GM19240 (cell line): ENCODE results near the gene FAM9B.
"Not testable (repeated sequence)": the region's sequence is repeated elsewhere in the genome, so short reads cannot be mapped to it uniquely, and the experiment has no call there.

Source experiments
- DNase-seq: peaks from one replicate; pipeline ENCODE4 v3.0.0; 2011; ENCODE audit warnings: low spot score; ENCODE audit not compliant: insufficient read length

FAM9B gene

GRCh38 chrX:9033989-9034388, at the start of gene FAM9B:
Gene FAM9B, minus strand, starts transcription at chrX:9034127. Its CDS starts 1,141 bp downstream, at chrX:9032986.
- DNase-seq = no peak

DNA sequence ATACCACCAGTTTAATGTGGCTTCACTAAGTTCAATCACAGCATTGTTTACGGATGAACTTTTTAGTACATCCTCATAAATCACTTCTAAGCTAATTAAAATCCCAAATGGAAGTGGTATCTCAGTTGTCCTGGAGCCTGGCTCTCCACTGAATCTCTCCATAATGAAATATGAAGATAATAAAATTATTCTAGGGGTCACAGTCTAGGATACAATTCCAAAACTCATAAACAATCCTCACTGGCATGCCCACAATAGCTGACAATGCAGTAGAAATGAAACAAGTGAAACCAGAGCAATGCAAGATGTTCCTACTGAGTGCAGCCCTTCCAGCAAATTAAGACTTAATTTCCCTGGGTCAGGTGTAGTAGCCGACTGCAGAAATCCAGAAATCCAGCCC, 47.3 kb upstream of the FAM9B start:
- no peak for DNase-seq

GRCh38 chrX:9074326-9074725, 40.4 kb upstream of the FAM9B start:
- no peak for DNase-seq

GRCh38 chrX:9072281-9072680, 38.4 kb upstream of the FAM9B start:
- no peak for DNase-seq

GRCh38 chrX:9071031-9071650, 37.2 kb upstream of the FAM9B start:
- no peak for DNase-seq

DNA sequence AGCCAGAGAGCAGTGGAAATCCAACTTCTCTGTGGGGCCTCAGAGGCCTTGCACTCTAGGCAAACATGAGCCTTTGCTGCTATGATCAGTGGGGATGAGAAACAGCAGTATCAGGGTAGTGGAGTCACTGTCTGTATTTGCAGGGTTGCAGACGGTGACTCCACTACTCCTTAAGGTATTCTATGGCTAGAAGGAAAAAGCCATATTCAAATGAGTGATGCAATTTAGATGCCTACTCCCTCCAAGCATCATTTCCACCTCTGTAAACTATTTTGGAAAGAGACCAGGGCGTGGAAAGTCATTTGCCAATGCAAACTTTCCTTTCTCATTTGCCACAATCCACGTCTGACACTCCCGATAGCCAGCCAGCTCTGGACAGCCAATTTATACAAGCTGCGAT, 35.6 kb upstream of the FAM9B start:
- DNase-seq = no peak

DNA sequence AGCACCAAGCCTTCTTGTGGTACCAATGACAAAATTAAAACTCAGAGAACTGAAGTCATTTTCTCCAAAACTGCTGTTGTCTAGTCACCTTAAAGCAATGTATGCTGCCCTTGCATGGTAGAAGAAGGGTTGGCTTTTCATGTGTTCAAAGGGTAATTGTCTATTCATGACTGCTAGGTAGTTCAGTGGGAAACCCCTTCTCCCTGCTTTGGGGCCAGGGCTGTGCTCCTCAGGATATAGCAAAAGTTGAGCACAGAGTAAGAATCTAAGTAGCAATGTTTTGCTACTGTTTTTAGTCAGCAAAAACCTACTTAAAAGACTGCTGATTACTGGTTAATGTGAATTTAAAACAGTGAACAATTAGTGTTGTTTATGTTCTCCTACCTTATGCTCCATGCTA, 30.8 kb upstream of the FAM9B start:
- DNase-seq = no peak

DNA sequence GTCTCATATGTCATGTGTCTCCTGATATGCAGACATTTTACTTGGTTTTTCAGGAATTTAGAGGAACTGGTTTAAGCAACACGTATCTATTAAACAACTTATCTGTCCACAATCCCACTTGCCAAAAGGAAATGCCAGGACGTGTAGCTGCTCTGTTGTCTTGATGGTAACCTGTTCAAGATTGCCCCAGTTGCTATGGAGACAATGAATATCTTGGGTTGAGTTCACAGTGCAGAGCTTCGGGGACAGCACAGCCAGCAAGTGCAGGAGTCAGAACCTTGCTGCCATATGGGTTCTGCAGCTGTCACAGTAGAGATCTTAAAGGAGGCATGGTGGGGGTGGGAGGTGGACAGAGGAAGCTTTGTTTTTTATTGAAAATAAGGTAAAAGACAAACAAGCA, 28.7 kb upstream of the FAM9B start:
- DNase-seq = no peak

- no peak for DNase-seq
Observed at GRCh38 chrX:9055354-9055753, 21.4 kb upstream of the FAM9B start.

DNA sequence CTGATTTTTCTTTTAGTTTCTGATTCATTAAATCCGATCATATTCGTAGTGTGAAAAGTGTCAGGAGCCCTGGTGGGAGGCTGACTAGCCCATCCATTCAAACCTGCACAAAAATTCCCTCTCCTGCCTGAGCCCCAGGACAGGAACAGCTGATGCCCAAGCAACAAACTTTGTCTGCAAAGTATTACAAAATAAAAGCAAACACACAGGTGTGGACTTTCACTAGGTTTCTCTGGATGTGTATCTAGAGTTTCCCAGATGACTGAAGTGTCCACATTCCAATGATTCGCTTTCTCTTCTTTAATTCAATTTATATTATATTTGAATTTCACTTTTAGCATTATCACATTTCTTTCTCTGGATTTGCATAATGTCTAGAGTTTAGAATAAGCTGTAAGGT, 18.2 kb upstream of the FAM9B start:
- DNase-seq = no peak

DNA sequence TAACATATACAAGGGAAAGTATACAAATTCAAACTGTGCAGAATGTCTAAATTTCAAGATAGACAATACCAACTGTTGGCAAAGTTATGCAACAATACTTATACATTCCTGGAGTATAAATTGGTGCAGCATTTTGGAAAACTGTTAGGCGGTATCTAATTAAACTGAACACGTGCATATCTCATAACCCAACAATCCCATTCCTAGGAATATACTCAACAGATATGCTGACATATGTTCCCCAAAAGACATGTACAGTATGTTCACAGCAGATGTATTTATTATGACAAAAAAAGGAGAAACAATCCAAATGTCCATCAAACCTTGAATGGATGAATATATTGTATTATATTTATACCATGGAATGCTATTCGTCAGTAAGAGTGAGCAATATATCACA, 16.4 kb upstream of the FAM9B start:
- DNase-seq = no peak

GRCh38 chrX:9048801-9049200, 14.9 kb upstream of the FAM9B start:
- no peak for DNase-seq

GRCh38 chrX:9038244-9038643, 4.3 kb upstream of the FAM9B start:
- DNase-seq = no peak

- no peak for DNase-seq
Observed at GRCh38 chrX:9037296-9037695, 3.4 kb upstream of the FAM9B start.

GRCh38 chrX:9033586-9033985, 341 bp downstream of the FAM9B start:
- no peak for DNase-seq

- no peak for DNase-seq
Observed at GRCh38 chrX:9033179-9033578, 748 bp downstream of the FAM9B start.

GRCh38 chrX:9023293-9023692, 10.6 kb downstream of the FAM9B start:
- no peak for DNase-seq

- DNase-seq = no peak
Observed at GRCh38 chrX:9019151-9019550, 14.8 kb downstream of the FAM9B start.

GRCh38 chrX:9018332-9018731, 15.6 kb downstream of the FAM9B start:
- not testable (repeated sequence) for DNase-seq

GRCh38 chrX:9003041-9003440, 30.9 kb downstream of the FAM9B start:
- no peak for DNase-seq

DNA sequence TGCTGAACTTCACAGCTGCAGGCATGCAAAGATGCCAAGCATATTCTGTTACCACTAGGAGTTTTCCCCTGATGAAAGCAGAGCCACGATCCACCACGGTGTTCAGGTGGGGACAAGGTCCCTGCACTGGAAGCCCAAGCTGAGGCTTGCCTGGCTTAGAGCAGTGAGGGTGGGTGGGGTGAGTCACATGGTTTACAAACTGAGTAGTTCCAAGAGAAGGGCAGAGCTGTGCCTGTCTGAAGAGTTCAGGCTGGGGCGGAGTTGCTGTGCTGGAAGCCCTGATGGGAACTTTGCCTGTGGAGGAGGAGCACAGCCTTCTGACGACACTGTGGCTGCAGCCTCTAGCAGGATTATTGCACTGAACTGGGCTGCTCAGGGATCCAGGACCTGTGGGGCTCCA, 45.5 kb downstream of the FAM9B start:
- DNase-seq = no peak

- DNase-seq = no peak
Observed at GRCh38 chrX:8987672-8988250, 46.2 kb downstream of the FAM9B start.

DNA sequence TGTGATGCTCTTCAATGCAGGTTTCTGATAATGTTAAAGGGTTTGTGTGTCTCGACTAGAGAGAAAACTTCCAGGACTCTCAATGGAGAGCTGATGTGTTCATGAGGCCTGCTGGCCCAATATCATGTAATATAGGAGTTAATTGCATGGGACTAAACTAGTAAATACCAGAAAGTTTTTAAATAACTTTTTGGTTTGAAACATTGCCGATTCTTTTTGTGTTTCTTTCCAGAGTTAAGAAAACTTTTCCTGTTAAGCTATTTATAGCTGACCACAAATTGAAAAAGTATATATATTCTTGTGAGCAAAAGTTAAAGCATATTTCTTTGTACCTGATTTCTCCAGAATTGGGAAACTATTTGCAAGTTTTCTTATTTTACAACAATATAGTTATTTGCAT, 49.7 kb downstream of the FAM9B start:
- DNase-seq = no peak

DNA sequence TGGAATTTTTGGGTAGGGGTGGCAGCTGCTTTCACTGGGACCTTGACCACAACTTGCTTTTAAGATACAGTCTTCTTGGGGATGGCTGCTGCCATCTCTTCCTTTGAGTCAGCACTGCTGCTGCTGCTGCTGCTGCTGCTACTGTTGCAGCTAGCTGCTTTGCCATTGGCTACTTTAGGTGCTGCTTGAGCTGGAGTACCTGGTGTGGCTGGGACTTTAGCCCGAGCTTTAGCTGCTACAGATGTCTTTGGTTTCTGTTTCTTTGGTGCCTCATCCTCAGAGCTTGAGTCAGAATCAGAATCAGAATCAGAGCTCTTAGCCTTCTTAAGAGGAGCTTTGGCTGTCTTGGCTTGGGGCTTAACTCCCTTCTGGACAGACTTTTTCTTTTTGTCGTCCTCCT, 52.2 kb downstream of the FAM9B start:
- no peak for DNase-seq
